HG02588 (cell line): ENCODE data around the gene RFX7.

Experiments
- ATAC-seq: cut with Tn5 transposase; IDR thresholded peaks from one replicate; pipeline ENCODE4 v1.9.1; 2021; ENCODE audit warnings: mild to moderate bottlenecking, moderate library complexity; ENCODE audit not compliant: unreplicated experiment

Gene RFX7

DNA sequence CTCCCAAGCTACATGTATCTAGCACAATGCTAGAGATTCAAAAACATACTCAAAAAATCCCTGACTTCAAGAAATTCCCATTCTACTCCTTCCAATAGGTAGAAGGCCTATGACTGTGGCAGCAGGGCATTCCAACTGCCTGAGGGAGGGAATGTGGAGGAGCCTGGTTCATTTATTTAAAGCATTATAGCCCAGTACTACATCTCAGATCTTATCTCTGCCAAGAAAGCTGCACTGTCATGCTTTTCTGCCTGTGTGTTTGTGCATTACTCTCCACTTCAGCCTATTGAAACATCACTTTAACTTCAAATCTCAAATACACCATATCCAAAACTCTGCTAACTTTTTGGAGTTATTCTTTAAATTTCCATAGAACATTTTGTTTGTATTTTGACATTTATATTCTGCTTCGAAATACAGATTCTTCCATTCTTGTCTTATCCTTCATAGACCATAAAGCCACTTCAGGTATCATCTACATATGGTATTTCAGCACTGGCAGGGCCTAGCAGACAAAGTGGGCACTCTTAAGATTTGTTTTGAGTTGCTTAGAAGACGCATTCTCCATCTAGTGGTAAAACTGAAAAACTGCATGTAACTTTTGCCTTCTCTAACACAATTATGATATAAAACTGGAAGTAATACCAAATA, 191.2 kb downstream of the RFX7 start:
- ATAC-seq = no peak

DNA sequence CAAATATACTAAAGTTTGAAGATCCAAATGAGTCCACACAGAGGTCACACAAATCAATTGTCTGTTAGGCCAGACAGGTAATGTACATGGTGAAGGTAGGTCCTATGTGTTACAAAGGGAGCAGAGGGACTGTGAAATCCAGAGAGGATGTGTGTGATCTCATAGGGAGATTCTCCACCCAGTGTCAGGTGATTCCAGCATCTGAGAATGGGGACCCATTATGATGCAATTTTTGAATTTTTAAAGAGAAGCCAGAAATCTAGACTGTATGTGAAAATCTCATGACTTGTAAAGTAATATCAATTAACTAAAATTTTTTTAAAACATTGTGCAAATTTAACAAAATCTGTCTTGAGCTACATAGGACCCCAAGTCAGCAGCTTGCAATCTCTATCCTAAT, 192.0 kb downstream of the RFX7 start:
- ATAC-seq = no peak

DNA sequence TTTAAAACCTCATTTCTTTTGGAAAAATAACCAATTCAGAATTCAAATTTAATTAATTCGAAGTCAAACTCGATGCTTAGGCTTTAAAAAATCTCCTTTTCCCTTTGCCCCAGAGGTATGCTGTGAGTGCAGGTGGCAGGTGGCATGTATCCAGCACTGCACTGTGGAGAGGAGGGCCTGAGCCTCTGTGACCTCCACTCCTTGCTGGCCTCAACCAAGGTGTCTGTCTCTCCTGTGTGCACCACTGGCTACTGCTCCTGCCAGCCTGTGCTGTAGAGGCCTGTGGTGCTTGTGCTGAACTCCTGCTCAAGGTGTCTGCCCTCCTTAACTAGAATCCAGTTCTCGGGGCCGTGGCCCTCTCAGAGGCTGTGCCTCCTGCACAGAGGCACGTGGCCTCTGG, 194.1 kb downstream of the RFX7 start:
- no peak for ATAC-seq

DNA sequence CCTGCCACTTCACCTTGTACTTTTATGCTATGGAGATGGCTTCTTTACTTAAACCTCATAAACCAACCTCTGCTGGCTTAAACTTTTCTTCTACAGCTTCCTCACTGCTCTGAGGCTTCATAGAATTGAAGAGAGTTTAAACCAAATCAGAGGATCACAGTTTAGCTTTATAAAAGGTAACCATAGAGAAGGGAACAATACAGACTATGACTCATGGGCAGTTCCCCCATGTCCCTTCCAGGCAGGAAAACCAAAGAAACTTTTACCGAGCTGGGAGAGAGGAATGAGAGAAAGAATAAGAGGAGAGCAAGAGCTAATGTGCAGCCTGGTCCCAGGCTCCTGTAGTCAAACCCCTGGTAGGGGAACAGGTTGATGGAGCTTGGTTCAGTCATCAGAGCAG, 196.3 kb downstream of the RFX7 start:
- ATAC-seq = no peak

DNA sequence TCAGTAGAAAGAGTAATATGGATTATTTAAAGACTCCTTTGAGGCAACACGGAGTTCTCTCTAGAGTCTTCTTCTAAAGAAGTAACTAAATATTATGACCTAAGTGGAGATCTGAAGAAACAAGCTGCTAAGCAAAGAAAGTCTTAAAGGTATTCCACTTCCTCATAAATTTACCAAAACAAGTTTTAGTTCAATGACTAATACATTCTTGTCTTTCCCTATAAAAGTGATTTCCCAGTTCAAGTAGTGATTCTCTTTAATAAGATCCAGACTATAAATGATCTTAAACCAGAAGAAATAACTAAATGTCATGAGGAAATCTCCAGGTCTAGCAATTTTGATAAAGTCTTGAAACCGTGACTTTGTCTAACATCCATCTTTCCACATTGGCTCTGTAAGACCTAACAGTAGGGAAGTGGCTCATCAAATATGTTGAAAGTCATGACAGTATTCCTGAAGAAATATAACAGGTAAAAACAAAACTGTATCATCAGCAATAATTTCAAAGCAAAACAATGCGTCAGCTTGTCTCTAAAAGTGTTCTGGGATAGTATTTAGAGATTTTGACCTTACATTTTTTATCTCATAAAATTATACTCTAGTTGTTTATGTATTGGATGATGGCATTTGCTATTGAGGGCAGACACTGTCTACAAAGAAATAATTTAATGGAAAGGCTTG, 198.5 kb downstream of the RFX7 start:
- no peak for ATAC-seq

DNA sequence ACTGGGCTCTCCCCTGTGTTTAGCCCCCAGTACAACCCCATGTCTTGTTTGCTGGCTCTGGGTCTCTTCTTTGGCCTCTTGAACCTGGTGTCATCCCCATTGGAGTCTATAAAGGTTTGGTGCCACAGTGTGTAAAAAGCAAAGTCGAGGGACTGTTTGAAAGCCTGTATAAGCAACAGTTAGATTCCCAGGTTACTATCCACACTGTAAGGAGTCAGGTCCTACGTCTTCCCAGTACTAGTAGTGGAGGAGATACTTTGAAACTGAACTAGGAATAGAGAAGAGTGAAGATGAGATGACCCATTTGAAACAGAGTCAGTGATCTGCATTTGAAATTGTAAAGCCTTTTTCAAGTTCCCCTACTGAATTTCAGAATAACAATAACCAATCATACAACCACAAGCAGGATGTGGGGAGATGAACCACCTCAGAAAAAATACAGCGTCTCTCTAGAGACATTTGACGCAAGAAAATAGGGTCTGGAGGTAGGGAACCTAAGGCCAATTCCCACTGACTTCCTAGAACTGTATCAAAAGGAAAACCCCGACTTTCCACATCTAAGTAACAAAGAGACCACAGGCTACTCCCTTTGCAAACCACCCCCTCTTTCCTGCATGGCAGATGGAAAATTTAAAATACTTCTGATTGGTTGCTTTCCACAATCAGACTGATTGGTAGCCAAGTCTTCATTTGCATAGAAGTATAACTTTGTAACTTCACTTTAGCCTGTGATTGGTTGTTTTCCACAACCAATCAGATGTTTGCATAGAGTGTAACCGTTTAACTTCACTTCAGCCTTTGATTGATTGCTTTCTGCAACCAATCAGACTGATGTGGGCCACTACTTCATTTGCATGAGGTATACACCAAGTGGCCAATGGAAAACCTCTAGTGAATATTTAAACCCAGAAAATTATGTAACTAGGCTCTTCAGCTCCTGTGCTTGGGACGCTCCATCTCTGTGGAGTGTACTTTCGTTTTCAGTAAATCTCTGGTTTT, 200.4 kb downstream of the RFX7 start:
- no peak for ATAC-seq

DNA sequence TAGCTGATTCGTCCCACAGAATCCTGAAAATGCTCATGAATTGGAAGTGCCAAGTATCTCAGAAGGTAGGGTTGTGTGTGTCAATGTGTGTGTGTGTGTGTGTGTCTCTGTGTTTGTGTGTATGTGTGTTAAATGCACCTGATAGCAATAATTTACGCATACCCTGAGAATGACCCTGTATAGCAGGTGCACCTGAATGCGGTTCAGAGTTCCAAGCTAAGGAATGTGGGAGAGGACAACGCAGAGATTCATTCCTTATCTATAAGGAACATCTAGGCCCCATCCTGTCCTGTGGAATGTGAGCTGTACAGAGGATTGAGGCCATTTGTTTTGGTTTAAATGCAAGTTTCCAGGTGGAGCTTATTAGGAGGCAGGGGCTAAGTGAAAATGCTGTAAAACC, 201.2 kb downstream of the RFX7 start:
- ATAC-seq = no peak

DNA sequence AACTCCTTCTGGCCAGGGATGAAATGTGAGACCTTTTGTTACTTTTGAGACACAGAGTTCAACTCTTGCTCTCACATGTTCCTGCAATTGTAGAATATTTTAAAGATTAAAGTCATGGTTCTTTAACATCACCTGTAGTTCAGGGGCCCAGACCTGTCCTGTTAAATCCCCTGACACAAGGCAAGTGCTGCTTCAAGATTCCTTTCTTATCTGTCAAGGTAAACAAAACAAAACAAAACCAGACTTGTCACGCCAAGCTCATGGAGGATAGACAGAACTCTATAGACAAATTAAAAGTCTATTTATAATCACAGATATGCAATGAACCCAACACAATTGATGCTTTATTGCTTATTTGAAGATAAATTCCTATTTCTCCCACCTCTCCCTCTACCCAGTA, 201.6 kb downstream of the RFX7 start:
- ATAC-seq = no peak

DNA sequence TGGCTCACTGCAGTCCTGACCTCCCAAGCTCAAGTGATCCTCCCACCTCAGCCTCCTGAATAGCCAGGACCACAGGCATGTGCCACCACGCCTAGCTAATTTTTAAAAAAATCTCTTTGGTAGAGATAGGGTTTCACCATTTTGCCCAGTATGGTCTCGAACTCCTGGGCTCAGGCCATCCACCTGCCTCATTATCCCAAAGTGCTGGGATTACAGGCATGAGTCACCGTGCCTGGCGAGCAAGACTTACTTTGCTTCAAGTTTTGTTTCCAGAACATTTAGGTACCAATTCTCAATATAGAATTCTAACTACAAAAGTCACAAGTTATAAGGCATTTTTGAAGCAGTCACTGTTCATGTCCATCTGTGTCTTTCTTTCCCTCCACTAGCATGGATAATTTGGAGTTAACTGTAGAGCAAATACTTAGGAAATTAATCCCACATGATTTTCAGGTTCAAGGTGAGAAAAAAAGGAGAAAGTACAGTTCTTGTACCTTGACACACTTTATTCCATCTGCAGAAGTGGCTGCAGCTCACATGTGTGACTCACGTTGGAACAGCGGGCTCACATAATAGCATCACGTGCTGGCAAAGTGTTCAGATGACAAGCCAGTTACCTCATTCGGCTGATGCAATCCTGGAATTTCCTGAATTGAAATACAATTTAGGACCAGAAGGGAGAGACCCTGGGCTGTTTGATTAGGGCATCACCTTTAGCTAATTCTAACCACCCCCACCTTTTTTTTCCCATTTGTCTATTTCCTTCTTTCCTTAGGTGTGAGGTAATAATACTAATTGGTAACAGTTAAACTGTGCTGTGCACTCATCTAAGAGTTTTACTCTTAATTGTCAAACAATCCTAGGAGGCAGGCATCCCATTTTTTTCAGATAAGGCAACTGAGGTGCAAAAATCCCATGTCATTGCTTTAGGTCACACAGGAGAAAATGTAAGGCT, 203.3 kb downstream of the RFX7 start:
- no peak for ATAC-seq

DNA sequence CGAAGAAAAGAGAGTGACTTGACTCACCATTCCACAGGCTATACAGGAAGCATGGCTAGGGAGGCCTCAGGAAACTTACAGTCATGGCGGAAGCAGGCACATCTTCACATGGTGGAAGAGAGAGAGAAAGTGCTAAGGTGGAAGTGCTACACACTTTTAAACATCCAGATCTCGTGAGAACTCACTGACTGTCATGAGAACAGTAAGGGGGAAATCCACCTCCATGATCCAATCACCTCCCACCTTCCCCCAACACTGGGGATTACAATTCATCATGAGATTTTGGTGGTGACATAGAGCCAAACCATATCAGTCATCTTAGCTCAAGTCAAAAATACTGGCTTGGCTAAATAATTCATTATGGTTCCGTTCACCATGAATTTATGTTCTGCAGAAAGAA, 205.0 kb downstream of the RFX7 start:
- no peak for ATAC-seq

DNA sequence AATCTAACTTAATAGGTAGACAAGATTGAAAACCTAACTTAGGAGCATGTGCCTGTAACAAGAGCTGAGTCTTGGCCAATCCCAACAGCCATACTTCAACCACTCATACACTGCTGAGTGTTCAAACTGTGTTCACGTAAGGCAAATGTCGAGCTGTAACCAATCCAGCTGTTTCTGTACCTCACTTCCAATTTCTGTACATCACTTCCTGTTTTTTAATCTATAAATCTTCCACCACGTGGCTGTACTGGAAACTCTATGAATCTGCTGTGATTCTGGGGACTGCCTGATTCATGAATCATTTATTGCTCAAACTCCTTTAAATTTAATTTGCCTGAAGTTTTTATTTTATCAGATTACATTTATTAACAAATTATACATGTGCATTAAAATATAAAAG, 205.7 kb downstream of the RFX7 start:
- ATAC-seq = no peak
